HK-2 (cell line): Measurements from ENCODE around the gene PIF1.
"Not testable (repeated sequence)": the region's sequence is repeated elsewhere in the genome, so short reads cannot be mapped to it uniquely, and the experiment has no call there.

Experiments used
- DNase-seq: peaks from one replicate; pipeline ENCODE4 v3.0.0-alpha.2; 2018; ENCODE audit not compliant: unreplicated experiment

Gene PIF1

GRCh38 chr15:64809649-64810496 is 15.6 kb downstream of the PIF1 start:
- DNase-seq, result peak; percentile 64

- DNase-seq, result no peak
Measured at GRCh38 chr15:64808785-64809453, 16.5 kb downstream of the PIF1 start.

GRCh38 chr15:64807751-64808222 is 17.7 kb downstream of the PIF1 start:
- no peak for DNase-seq

GRCh38 chr15:64807051-64807749 is 18.2 kb downstream of the PIF1 start:
- no peak for DNase-seq

GRCh38 chr15:64806509-64806908 is 18.9 kb downstream of the PIF1 start:
- DNase-seq, result no peak

- DNase-seq, result no peak
Measured at GRCh38 chr15:64804619-64805018, 20.8 kb downstream of the PIF1 start.

- no peak for DNase-seq
Measured at GRCh38 chr15:64803526-64803925, 21.9 kb downstream of the PIF1 start.

GRCh38 chr15:64800476-64800875 is 25.0 kb downstream of the PIF1 start:
- DNase-seq, result no peak

- DNase-seq, result not testable (repeated sequence)
Measured at GRCh38 chr15:64798905-64799304, 26.5 kb downstream of the PIF1 start.

- DNase-seq, result not testable (repeated sequence)
Measured at GRCh38 chr15:64795921-64796320, 29.5 kb downstream of the PIF1 start.

- DNase-seq, result not testable (repeated sequence)
Measured at GRCh38 chr15:64795299-64795698, 30.1 kb downstream of the PIF1 start.

- DNase-seq, result no peak
Measured at GRCh38 chr15:64792282-64792681, 33.2 kb downstream of the PIF1 start.

- DNase-seq, result no peak
Measured at GRCh38 chr15:64791401-64791800, 34.0 kb downstream of the PIF1 start.

GRCh38 chr15:64783796-64784195 is 41.7 kb downstream of the PIF1 start:
- no peak for DNase-seq

GRCh38 chr15:64782751-64783150 is 42.7 kb downstream of the PIF1 start:
- DNase-seq, result no peak

- DNase-seq, result no peak
Measured at GRCh38 chr15:64781299-64781698, 44.1 kb downstream of the PIF1 start.

- DNase-seq, result no peak
Measured at GRCh38 chr15:64780600-64781156, 44.8 kb downstream of the PIF1 start.

- DNase-seq, result no peak
Measured at GRCh38 chr15:64779630-64780029, 45.8 kb downstream of the PIF1 start.

GRCh38 chr15:64779024-64779423 is 46.4 kb downstream of the PIF1 start:
- no peak for DNase-seq

GRCh38 chr15:64776402-64776786 is 49.1 kb downstream of the PIF1 start:
- no peak for DNase-seq

- DNase-seq, result no peak
Measured at GRCh38 chr15:64775551-64776401, 49.7 kb downstream of the PIF1 start, which contains the start of gene RBPMS2. Gene RBPMS2, minus strand, starts transcription at chr15:64775589. Its CDS starts 270 bp downstream, at chr15:64775319.
